HG02884 (cell line): Measurements from ENCODE around the gene BMAL2.

Experiments used
- ATAC-seq: cut with Tn5 transposase; IDR thresholded peaks from one replicate; pipeline ENCODE4 v1.9.1; 2021; ENCODE audit warnings: mild to moderate bottlenecking, moderate library complexity; ENCODE audit not compliant: unreplicated experiment

The BMAL2 gene, protein sequence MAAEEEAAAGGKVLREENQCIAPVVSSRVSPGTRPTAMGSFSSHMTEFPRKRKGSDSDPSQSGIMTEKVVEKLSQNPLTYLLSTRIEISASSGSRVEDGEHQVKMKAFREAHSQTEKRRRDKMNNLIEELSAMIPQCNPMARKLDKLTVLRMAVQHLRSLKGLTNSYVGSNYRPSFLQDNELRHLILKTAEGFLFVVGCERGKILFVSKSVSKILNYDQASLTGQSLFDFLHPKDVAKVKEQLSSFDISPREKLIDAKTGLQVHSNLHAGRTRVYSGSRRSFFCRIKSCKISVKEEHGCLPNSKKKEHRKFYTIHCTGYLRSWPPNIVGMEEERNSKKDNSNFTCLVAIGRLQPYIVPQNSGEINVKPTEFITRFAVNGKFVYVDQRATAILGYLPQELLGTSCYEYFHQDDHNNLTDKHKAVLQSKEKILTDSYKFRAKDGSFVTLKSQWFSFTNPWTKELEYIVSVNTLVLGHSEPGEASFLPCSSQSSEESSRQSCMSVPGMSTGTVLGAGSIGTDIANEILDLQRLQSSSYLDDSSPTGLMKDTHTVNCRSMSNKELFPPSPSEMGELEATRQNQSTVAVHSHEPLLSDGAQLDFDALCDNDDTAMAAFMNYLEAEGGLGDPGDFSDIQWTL

DNA sequence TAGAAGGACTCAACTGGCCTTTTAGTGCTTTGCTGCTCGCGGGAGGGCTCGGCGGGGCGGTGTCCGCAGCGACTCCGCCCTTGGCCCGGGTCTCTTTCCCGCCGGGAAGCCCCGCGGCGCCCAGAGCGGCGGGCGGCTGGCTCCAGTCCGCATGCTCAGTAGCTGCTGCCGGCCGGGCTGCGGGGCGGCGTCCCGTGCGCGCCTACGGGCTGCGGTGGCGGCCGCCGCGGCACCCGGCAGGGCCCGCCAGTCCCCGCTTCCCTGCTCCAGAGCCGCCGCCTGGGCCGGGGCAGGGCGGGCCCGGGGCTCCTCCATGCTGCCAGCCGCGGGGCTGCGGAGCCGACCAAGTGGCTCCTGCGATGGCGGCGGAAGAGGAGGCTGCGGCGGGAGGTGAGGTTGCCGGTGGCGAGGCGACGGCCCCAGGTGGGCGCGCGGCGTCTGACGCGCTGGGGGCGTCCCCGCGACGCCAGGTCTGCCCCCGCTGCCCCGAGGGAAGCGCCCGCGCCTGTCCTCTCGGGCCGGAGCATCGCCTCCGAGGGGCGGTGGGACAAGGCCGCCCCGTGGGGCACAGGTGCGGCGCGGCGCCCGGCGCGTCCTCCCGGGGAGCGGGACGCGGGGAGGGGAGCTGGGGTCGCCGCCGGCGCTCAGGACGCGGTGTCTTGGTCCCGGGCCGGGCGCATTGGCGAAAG is at the start of gene BMAL2:
Gene BMAL2, plus strand, starts transcription at position 123 of the 689 bp plus-strand sequence. Its CDS starts 237 bp downstream, at position 360.
- ATAC-seq: peak; percentile 32

DNA sequence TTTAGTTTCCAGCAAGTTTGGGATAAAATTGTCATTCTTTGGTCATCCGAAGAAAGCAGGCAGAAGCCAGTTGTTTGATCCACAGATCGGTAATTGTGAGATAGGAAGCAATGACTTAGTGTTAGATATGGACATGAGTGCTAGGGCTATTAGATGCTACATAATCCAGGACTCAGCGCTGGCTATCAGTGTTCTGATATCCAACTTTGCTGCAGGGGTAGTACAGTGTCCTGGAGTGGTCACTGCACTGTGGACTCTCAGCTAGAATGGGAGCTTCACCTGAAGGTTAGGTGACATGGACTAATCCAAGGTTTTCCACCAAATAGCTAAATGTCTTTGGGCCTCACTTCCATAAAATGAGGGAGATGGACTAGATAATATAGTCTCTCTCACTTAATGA is 48.6 kb upstream of the BMAL2 start:
- no peak for ATAC-seq

DNA sequence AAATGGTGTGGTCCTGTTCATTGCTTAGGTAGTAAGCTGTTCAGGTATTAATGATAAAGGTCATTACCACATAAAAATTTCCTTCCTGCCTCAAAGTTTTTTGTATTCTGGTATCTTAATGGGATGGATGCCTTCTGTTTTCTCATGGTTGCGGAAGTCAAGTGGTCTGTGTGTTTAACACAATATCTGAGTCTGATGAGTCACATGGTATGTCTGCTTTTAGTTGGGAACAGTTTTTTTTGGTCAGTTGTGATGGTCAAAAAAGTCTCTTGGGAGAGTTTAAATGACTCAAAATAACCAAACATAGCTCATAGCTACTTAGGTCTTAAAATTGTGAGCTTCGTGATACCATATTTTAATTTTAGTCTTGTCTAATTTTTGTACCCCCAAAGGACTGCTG is 47.9 kb upstream of the BMAL2 start:
- ATAC-seq: peak; percentile 73

DNA sequence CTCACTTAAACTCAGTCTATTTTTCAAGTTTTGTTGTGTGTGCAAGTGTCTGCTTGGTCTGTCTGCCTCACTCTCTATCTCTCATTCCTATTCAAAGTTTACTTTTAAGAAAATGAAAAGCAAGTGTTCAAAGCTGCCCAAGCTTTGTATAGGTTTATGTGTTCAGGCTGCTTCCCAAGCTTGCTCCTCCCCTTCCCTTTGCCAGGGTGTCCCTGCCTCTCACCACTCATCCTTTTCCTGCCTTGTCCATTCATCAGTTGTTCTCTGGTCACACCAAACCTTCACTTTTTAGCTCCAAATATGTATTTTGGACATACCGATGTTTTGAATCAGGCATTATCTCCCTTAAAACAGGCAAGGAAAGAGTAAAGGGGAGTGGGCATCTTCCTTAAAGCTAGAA is 47.2 kb upstream of the BMAL2 start:
- ATAC-seq: no peak

DNA sequence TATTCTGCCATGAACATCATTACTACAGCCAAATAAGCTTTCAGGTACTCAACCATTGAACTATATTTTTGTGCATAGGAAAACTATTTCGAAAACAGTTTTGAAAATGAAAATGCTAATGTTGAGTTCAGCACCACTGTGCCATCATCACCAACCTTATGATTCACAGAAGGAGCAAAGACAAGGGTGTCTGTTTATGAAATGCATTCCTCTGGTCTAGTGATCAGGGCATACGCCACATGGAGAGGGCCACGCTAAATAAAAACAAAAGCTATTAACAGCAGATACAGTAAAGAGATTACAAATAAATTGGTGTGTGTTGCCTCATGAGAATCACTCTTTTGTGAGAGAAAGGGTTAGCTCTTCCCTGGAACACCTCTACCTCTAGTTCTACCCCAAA is 43.2 kb upstream of the BMAL2 start:
- no peak for ATAC-seq

DNA sequence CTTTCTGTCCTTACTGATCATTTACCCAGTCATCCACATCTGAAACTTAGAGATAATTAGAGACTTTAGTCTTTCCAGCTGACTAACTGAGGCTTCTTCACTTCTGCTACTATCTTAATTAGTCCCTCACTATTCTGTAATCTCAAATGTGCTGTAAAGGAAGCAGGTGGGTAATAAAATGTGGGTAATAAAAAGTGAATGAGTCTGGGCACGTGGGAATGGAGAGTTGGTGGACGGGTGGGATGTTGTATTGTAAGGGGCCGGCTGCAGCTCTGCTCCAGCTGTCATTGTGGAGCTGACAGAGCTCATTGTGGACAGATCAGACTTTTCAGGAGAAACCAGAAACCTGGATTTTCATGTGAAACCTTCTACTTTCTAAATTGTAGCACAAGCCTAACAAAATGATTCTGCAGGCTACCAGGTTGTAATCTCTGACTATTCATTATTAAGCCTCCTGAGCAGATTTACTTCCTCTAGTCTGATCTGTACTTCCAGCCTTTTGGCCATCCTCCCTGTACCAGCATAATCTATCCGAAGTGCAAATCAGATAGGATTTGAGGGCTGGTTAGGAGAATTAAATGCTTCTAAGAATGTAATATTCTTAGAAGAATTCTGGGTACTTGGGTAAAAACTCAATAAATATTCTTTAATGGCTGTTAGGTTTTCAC is 42.0 kb upstream of the BMAL2 start:
- ATAC-seq: no peak

DNA sequence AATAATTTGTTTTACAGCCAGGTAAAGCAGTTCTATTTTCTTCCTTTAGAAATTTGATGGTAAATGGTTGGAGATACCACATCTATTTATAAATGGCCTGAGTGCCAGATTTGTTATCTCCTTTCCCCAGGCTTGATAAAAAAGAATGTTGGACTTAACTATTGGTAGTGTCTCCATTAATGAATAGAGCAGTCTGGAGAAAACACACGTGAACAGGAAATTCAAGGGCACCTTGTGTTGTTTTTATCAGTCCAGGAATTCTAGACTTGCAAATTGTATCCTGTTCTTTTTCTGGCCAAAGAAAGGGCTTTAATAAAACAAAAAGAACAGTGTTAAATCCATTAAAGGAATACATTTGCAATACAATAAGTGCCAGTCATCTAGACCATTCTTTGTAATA is 40.8 kb upstream of the BMAL2 start:
- ATAC-seq: no peak

DNA sequence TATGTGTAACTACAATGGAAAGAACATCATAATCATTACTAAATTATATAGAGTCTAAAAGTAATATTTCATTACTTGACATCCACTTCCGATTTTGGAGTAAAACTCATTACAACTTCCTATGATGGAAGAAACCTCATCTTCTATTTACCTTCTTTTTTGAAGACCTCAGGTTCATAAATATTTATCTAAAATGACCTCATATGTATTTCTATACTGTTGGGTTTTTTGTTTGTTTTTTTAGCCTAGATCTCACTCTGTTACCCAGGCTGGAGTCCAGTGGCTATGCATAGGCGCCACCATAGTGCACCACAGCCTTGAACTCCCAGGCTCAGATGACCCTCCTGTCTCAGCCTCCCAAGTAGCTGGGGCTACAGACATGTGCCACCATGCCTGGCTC is 39.9 kb upstream of the BMAL2 start:
- no peak for ATAC-seq

DNA sequence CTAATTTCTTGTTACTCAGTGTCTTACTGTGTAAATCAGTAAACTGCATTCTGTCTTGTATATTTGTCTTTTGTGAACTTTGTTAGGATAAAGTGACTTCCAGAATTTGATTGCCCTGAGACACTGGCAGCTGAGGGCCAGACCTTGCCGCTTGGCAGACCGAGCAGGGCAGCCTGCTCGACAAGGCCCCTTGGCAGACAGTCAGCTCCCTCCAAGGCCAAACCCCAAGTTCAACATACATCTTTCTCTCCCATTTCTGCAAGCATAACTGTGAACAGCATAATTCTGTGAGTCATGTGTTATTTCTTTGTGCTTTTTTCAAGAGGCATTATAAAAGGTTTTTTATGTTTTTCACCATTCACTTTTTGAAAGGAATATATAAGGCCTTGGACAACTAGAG is 39.2 kb upstream of the BMAL2 start:
- ATAC-seq: no peak

DNA sequence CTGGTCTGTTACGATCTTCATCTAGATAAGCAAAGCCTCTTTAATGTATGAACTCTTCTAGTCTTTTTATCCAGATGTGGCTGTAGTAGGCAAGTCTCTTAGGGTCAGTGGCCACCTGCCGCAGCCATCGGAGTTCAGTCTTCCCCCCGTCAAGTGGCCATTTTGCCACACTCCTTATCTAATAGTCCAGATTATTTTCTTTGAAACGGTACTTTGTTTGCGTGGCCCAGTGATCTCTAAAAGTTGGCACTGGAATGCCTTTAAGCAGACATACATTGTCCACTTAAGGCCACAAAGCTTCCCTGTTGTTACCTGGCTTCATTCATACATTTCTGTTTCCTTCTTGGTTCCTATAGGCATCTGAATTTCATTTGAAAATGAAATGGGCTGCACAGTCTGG is 36.0 kb upstream of the BMAL2 start:
- ATAC-seq: no peak

DNA sequence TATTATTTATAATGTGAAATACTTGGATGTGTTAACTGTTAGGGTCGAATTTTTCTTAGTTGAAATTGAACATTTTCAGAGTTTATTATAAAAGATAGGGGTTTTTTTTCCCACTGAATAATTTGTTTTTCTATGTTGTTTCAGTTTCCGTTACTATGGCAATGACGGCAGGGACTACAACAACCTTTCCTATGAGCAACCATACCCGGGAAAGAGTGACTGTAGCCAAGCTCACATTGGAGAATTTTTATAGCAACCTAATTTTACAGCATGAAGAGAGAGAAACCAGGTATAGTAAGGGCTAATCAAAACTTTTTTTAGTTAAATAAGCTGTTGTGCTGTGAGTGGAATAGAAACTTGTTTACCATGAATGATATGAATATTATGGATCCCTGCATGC is 35.1 kb upstream of the BMAL2 start:
- no peak for ATAC-seq

DNA sequence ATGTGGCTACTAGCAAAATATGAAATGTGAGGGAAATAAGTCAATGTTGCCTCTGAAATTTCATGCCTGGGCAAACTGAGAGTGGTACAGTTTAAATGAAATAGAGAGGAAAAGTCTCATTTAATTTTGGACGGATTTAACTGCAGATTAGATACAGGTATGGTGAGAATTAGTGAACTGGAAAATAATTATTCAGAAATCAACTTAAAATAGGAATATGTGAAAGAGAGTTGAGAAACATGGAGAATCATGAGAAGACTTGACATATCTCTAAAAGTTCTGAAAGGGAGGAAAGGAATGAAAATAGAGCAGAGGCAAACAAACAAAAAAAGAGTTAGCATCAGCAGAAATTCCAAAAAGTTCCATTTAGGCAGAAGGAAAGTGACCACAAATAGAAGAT is 33.5 kb upstream of the BMAL2 start:
- ATAC-seq: no peak

DNA sequence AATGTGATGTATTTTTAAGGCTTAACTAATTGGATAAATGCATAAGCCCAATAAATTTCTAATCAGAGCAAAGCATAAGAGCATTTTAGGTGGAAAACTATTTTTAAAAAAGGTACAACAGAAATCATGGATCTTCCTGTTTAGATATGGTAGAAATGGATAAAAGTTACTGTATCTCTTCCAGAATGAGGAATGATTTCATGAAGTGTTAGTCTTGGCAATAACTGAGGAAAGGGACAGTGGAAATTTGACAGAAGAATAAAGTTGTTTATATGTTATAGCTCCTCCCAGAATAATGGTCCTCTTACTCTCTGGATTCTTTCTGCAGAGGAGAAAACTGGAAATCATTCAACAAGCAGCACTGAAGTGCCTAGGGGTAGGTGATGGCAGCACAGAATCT is 32.4 kb upstream of the BMAL2 start:
- ATAC-seq: no peak

DNA sequence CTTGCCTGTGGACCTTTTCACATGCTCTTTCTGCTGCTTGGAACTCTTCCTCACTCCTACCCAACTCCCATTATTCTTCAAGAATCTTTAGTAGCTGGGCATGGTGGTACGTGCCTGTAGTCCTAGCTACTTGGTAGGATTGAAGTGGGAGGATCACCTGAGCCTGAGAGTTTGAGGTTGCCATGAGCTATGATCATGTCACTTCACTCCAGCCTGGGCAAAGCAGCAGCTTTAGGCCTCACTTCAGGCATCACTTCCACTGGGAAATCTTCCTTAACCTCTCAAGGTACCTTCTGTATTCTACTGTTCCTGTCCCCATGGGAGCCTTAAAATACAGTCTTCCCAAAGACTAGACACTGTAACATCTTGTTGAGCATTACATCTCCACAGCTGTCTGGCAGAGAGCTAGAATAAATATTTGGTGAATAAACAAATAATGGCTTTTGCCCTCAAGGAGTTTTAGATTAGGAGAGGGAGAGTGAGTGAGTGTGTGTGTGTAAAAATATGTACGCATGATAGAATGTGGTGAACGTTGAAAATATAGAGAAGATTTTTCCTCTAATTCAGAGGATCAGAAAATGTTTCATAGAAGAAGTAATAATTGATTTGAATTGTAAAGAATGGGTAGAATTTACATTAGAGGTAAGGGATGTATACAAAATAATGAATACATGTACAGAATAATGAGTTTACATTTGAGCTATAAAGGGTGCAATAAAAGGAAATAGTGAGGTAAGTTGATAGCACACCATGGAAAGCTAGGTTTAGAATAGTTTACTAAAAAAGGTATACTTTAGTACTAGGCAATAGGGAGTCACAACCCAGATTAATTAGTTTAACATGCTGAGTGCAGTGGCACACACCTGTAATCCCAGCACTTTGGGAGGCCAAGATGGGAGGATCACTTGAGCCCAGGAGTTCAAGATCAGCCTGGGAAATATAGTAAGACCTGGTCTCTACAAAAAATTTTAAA is 29.2 kb upstream of the BMAL2 start:
- ATAC-seq: no peak

DNA sequence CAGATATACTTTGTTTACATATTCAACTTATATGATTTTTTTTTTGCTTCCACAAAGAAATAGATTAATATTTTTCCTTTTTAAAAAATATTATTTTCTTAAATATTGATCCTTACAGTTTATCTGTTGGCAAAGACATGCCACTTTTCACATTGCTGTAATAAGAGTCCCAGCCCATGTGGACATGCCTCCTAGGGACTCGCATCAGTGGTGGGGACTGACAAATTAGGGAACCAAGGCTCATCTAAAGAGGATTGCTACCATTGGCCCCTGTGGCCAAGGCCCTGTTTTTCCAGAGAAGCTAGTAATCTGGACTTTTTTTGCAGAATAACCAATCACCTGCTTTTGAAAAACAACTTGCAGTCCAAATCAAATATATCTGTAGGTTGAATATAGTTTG is 27.8 kb upstream of the BMAL2 start:
- ATAC-seq: no peak

DNA sequence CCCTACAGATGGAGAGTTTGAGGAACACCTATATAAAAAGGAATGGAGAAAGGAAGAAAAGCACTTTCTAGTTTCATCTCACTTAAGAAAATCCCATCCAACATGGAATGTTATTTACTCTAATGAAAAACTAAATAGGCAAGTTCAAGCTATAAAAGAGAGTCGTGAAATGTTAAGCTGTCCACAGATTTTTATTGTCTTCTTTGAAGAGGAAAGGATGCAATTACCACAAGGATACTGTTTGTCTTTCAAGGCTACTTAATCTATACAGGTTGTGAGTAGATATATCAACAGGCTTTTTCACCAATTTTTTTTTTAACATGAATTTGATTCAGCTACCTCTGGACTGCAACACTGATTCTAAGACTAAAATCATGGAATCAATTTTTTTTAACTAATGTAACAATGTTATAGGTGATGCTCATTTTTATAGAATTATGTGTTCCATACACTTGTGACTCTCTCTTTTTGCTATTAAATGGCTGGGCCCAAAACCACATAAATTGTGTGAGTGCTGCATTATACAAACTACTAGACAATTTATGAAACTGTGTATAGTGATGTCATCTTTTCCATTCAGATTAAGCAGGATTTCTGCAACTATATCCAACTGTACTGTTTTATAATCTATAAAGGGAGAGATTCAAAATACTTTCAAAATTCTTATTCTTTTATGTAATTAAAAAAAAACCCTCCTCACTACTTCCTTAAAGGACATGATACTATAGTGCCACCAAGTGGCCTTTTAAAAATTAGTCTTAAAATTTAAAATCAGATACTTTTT is 26.8 kb upstream of the BMAL2 start:
- no peak for ATAC-seq

DNA sequence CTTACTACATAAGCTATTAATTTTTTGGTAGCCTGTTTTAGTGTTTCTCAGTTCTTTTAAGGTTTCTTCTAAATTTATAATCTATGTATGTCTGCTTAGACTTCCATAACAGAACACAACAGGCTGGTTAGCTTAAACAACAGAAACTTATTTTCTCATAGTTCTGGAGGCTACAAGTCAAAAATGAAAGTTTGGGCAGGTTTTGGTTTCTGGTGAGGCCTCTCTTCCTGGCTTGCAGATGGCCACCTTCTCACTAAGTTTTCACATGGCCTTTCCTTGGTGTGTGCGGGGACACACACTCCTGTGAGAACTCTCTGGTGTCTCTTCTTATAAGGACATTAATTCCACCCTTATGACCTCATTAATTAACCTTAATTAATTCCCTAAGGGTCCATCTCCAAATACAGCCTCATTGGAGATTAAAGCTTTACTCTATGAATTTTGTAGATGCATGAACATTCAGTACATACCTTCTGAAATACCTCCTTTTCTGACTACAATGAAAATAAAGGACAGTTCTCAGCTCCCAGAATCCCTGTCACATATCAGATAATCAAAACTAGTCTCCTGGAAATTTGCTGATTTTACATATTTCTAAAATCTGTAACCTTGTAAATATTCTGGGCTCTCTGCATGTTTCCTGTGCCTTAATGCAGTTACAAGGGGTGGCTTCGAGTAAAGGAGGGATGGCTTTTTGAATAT is 23.2 kb upstream of the BMAL2 start:
- ATAC-seq: no peak

DNA sequence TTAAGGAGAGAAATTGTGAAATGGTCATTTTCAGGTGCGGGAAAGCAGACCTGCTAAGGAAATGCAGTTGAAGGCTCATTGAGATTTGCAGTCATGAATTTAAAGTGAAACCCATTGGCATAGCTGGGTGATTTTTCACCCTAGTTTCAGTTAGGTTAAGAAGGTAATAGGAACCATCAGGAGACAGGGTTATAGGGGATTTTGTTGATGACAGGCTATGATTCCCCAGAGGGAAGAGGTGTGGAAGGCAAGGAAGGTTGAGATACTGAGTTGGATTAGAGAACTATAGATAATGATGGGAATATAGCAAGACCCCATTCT is 22.7 kb upstream of the BMAL2 start:
- ATAC-seq: no peak

DNA sequence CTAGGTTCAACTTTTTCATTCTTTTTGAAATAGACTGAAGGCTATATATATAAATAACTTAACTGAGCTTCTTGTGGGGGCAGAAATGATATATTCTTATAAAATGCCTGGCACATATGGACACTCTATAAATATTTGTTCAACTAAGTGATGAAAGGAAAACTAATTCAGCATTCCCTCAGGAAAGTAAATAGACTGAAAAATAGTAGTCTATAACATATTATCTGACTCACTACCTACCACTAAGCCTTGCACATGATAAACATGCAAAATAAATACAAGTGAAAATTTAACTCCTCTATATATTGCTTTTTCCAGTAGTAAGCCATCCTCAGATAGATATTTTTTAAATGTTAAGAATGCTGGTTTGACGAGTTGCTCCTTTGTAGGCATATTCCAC is 15.7 kb upstream of the BMAL2 start:
- ATAC-seq: no peak
